IMR-90 (cell line): ENCODE results near the gene AKAP6. TPM values are rescaled to one million over a fixed set of nuclear protein-coding genes. Genes with fewer than 3 reads are reported as not detected.

ENCODE experiments used
- ATAC-seq: fragments of 200-7000 bp; cut with Tn5 transposase; 2 replicates; pipeline ENCODE4 v1.9.1; 2020; ENCODE audit warnings: low read depth, mild to moderate bottlenecking, moderate library complexity
- BruUV-seq: library from RNA; stranded (reverse); fragments of 400-500 nt; replicated peaks from 2 replicates; lab custom pipeline; 2021; lab: Mats Ljungman, UMichigan
- CTCF ChIA-PET: fragments of 300-600 bp; formaldehyde crosslinking; extraction: SDS; loops from one replicate; lab custom pipeline; 2021; ENCODE audit warnings: antibody characterized with exemption; lab: Yijun Ruan, JAX
- POLR2A ChIA-PET: fragments of 300-600 bp; sonication (Branson Sonifier 250); formaldehyde crosslinking; loops from one replicate; lab custom pipeline; 2022; ENCODE audit warnings: antibody characterized with exemption; ENCODE audit not compliant: unreplicated experiment; lab: Charles Lee
- DNase-seq: peaks from one replicate; pipeline ENCODE4 v3.0.0; 2013
- H2AFZ ChIP-seq: replicated peaks from 2 replicates; pipeline ENCODE3; 2013; ENCODE audit warnings: low read length, mild to moderate bottlenecking; ENCODE audit not compliant: poor library complexity
- H2AK5ac ChIP-seq: 2 replicates; pipeline ENCODE4 v1.6.1; 2013; ENCODE audit warnings: low read depth, low read length, inconsistent platforms
- H2AK9ac ChIP-seq: replicated peaks from 2 replicates; pipeline ENCODE3; 2013; ENCODE audit warnings: mild to moderate bottlenecking, low read depth, low read length, moderate library complexity; ENCODE audit not compliant: poor library complexity
- H2BK120ac ChIP-seq: 2 replicates; pipeline ENCODE4 v1.6.1; 2013; ENCODE audit warnings: low read depth, low read length, inconsistent platforms
- H2BK15ac ChIP-seq: 3 replicates; pipeline ENCODE4 v1.6.1; 2013; ENCODE audit warnings: low read depth, low read length, inconsistent platforms
- H2BK20ac ChIP-seq: 2 replicates; pipeline ENCODE4 v1.6.1; 2013; ENCODE audit warnings: low read depth, mild to moderate bottlenecking, inconsistent platforms, low read length, moderate library complexity
- H2BK5ac ChIP-seq: 2 replicates; pipeline ENCODE4 v1.6.1; 2013; ENCODE audit warnings: mild to moderate bottlenecking, low read depth, low read length, inconsistent platforms; ENCODE audit not compliant: poor library complexity, severe bottlenecking
- H3K14ac ChIP-seq: replicated peaks from 2 replicates; pipeline ENCODE4 v1.6.1; 2013; ENCODE audit warnings: low read depth, low read length, inconsistent platforms
- H3K18ac ChIP-seq: 2 replicates; pipeline ENCODE4 v1.6.1; 2013; ENCODE audit warnings: low read depth, low read length, control low read depth
- H3K23ac ChIP-seq: 2 replicates; pipeline ENCODE4 v1.6.1; 2013; ENCODE audit warnings: low read depth, low read length, inconsistent platforms
- H3K27ac ChIP-seq: 2 replicates; pipeline ENCODE4 v1.5.1; 2013; ENCODE audit warnings: mild to moderate bottlenecking, control low read depth, low read length; ENCODE audit not compliant: insufficient read depth
- H3K27me3 ChIP-seq: 2 replicates; pipeline ENCODE4 v1.6.1; 2013; ENCODE audit warnings: low read length; ENCODE audit not compliant: control insufficient read depth, insufficient read depth
- H3K36me3 ChIP-seq: 2 replicates; pipeline ENCODE4 v1.6.1; 2013; ENCODE audit warnings: low read length, mixed read lengths; ENCODE audit not compliant: control insufficient read depth, insufficient read depth
- H3K4ac ChIP-seq: 2 replicates; pipeline ENCODE4 v1.6.1; 2013; ENCODE audit warnings: low read depth, low read length, inconsistent platforms
- H3K4me1 ChIP-seq: 2 replicates; pipeline ENCODE4 v1.6.1; 2013; ENCODE audit warnings: low read length, mixed read lengths; ENCODE audit not compliant: control insufficient read depth, insufficient read depth
- H3K4me2 ChIP-seq: 2 replicates; pipeline ENCODE4 v1.6.1; 2013; ENCODE audit warnings: low read depth, mild to moderate bottlenecking, control low read depth, low read length, moderate library complexity
- H3K4me3 ChIP-seq: 2 replicates; pipeline ENCODE4 v1.5.1; 2013; ENCODE audit warnings: low read depth, mild to moderate bottlenecking, control low read depth, low read length, moderate library complexity; ENCODE audit not compliant: insufficient read depth
- H3K56ac ChIP-seq: 2 replicates; pipeline ENCODE4 v1.6.1; 2013; ENCODE audit warnings: low read length, inconsistent platforms; ENCODE audit not compliant: insufficient read depth; ENCODE audit errors: extremely low read depth
- H3K79me1 ChIP-seq, 2 experiments: 2 replicates each; pipeline ENCODE4 v1.6.1; 2013; ENCODE audit warnings: low read length in 2 of 2, inconsistent platforms in 1 of 2, low read depth in 1 of 2
- H3K9ac ChIP-seq: 2 replicates; pipeline ENCODE4 v1.6.1; 2013; ENCODE audit warnings: low read depth, low read length, control low read depth
- H3K9me1 ChIP-seq: 2 replicates; pipeline ENCODE4 v1.6.1; 2013; ENCODE audit warnings: low read length, inconsistent platforms; ENCODE audit not compliant: insufficient read depth
- H3K9me3 ChIP-seq: 2 replicates; pipeline ENCODE4 v1.6.1; 2013; ENCODE audit warnings: low read length; ENCODE audit not compliant: control insufficient read depth, insufficient read depth
- H4K20me1 ChIP-seq: 2 replicates; pipeline ENCODE4 v1.6.1; 2013; ENCODE audit warnings: low read length, inconsistent platforms; ENCODE audit not compliant: insufficient read depth
- H4K5ac ChIP-seq: 2 replicates; pipeline ENCODE4 v1.6.1; 2013; ENCODE audit warnings: mild to moderate bottlenecking, low read depth, low read length, control low read depth
- H4K8ac ChIP-seq, 2 experiments: 2 replicates each; pipeline ENCODE4 v1.6.1; 2013; ENCODE audit warnings: low read depth in 2 of 2, low read length in 2 of 2, control low read depth in 1 of 2, inconsistent platforms in 1 of 2
- H4K91ac ChIP-seq: 2 replicates; pipeline ENCODE4 v1.6.1; 2013; ENCODE audit warnings: low read depth, low read length, inconsistent platforms; ENCODE audit not compliant: insufficient read depth
- BHLHE40 ChIP-seq: fragments of 150-350 bp; IDR thresholded peaks from 2 replicates; pipeline ENCODE4 v1.6.1; 2016; ENCODE audit warnings: mild to moderate bottlenecking, low read depth, low read length
- CEBPB ChIP-seq: IDR thresholded peaks from 2 replicates; pipeline ENCODE4 v1.6.1; 2012; ENCODE audit warnings: low read depth, low read length, improper control_type of control experiment
- CHD1 ChIP-seq: IDR thresholded peaks from 2 replicates; pipeline ENCODE4 v1.6.1; 2012; ENCODE audit warnings: low read depth, low read length, improper control_type of control experiment
- CTCF ChIP-seq: conservative IDR thresholded peaks from 2 replicates; pipeline ENCODE4 v1.5.1; 2012; ENCODE audit warnings: mild to moderate bottlenecking, low read depth, low read length, improper control_type of control experiment
- ELK1 ChIP-seq: fragments of 150-350 bp; IDR thresholded peaks from 2 replicates; pipeline ENCODE4 v1.6.1; 2016; ENCODE audit warnings: low read depth, mild to moderate bottlenecking, low read length, moderate library complexity, borderline replicate concordance
- FOS ChIP-seq: fragments of 150-350 bp; IDR thresholded peaks from 2 replicates; pipeline ENCODE4 v1.6.1; 2016; ENCODE audit warnings: low read depth, low read length
- MAFK ChIP-seq: IDR thresholded peaks from 2 replicates; pipeline ENCODE4 v1.6.1; 2012; ENCODE audit warnings: low read depth, low read length, improper control_type of control experiment
- MAZ ChIP-seq: IDR thresholded peaks from 2 replicates; pipeline ENCODE4 v1.6.1; 2012; ENCODE audit warnings: low read depth, mild to moderate bottlenecking, low read length, improper control_type of control experiment, moderate library complexity, borderline replicate concordance
- MXI1 ChIP-seq: IDR thresholded peaks from 2 replicates; pipeline ENCODE4 v1.6.1; 2012; ENCODE audit warnings: low read depth, mild to moderate bottlenecking, low read length, moderate library complexity, borderline replicate concordance
- NFE2L2 ChIP-seq: fragments of 150-350 bp; IDR thresholded peaks from 2 replicates; pipeline ENCODE4 v1.6.1; 2016; ENCODE audit warnings: low read depth, mild to moderate bottlenecking, low read length
- POLR2A ChIP-seq: IDR thresholded peaks from 2 replicates; pipeline ENCODE4 v1.6.1; 2012; ENCODE audit warnings: mild to moderate bottlenecking, low read depth, low read length
- RAD21 ChIP-seq: IDR thresholded peaks from 2 replicates; pipeline ENCODE4 v1.6.1; 2012; ENCODE audit warnings: low read length, improper control_type of control experiment
- RCOR1 ChIP-seq: IDR thresholded peaks from 2 replicates; pipeline ENCODE4 v1.6.1; 2012; ENCODE audit warnings: mild to moderate bottlenecking, low read length, improper control_type of control experiment; ENCODE audit not compliant: insufficient replicate concordance
- RFX5 ChIP-seq: IDR thresholded peaks from 2 replicates; pipeline ENCODE4 v1.8.0; 2012; ENCODE audit warnings: low read depth, mild to moderate bottlenecking, low read length, moderate library complexity
- SMC3 ChIP-seq: fragments of 150-350 bp; IDR thresholded peaks from 2 replicates; pipeline ENCODE4 v1.6.1; 2016; ENCODE audit warnings: low read depth, mild to moderate bottlenecking, antibody characterized with exemption, low read length, moderate library complexity
- USF2 ChIP-seq: fragments of 150-350 bp; IDR thresholded peaks from 2 replicates; pipeline ENCODE4 v1.6.1; 2017; ENCODE audit warnings: mild to moderate bottlenecking, antibody characterized with exemption, low read length, low read depth
- WGBS, 2 experiments: methylation state at CpG; one replicate each; pipeline versions ENCODE4 v1.1.5 to v1.1.7; 2013; ENCODE audit warnings: missing lambda C conversion rate in 2 of 2; ENCODE audit not compliant: insufficient read length in 1 of 2; ENCODE audit errors: extremely low coverage in 2 of 2; 5-methylcytosine and 5-hydroxymethylcytosine counted together
- dilution Hi-C: fragments of 300-500 bp; cut with HindIII; formaldehyde crosslinking; loops from one replicate; pipeline ENCODE4 v1.14.3; 2018; ENCODE audit warnings: low sequenced_read_pairs; ENCODE audit not compliant: unreplicated experiment
- in situ Hi-C: fragments of 300-500 bp; cut with MboI; formaldehyde crosslinking; loops from 3 replicates; pipeline ENCODE4 v1.14.3; 2019; ENCODE audit warnings: low sequenced_read_pairs, inconsistent platforms, mixed read lengths
- intact Hi-C: fragments of 100-400 bp; cut with micrococcal nuclease; formaldehyde crosslinking; loops from 2 replicates; pipeline ENCODE4 v1.10.0; 2022
- polyA plus RNA-seq, 3 experiments: library from polyadenylated mRNA; depleted of rRNA; stranded (reverse); fragments of >200 nt; gene quantifications; 2 replicates each; pipeline ENCODE4 v1.2.3, GENCODE V29; 2012; ENCODE audit warnings: low replicate concordance in 1 of 3
- total RNA-seq: library from RNA; depleted of rRNA; stranded (reverse); fragments of >200 nt; gene quantifications from 2 replicates; pipeline ENCODE4 v1.2.3, GENCODE V29; 2012

The AKAP6 gene
- total and polyA plus RNA-seq, 2 of the 4 experiments (the other 2 are of a cell fraction): 0.22 to 1.6 TPM

- Histone ChIP-seq H4K20me1 (no peaks in the 10 kb centered on the region), H2BK5ac (no peak overlapping the region), H3K14ac (no peak overlapping the region), H4K91ac (no peak overlapping the region), H3K4ac (no peak overlapping the region), H3K9ac (no peak overlapping the region), H3K56ac (no peak overlapping the region), H3K18ac (no peak overlapping the region), H3K27ac (no peak overlapping the region), H2BK20ac (no peak overlapping the region), H3K4me2 (no peak overlapping the region), H3K9me1 (no peaks in the 10 kb centered on the region), H2AFZ (no peak overlapping the region), H3K4me1 (no peaks in the 10 kb centered on the region), H2AK5ac (no peak overlapping the region), H3K9me3 (no peaks in the 10 kb centered on the region), H4K8ac (no peak overlapping the region), H3K4me3 (no peak overlapping the region), H2BK15ac (no peak overlapping the region), H3K36me3 (no peaks in the 10 kb centered on the region), H4K5ac (no peak overlapping the region), H3K27me3 (no peaks in the 10 kb centered on the region), H2AK9ac (no peak overlapping the region), H3K23ac (no peak overlapping the region), H2BK120ac (no peak overlapping the region), H3K79me1 (no peaks in the 10 kb centered on the region)
- dilution Hi-C loops: no loop called here
- no peak for TF ChIP-seq POLR2A
- TF ChIP-seq CHD1: no peak
- TF ChIP-seq CEBPB: no peak
- no peak for TF ChIP-seq RFX5
- TF ChIP-seq CTCF: no peak
- no peak for TF ChIP-seq NFE2L2
- no peak for TF ChIP-seq FOS
- no peak for TF ChIP-seq MXI1
- no peak for TF ChIP-seq USF2
- TF ChIP-seq SMC3: no peak
- no peak for TF ChIP-seq RCOR1
- no peak for TF ChIP-seq RAD21
- TF ChIP-seq BHLHE40: no peak
- TF ChIP-seq MAZ: no peak
- no peak for TF ChIP-seq MAFK
- no peak for TF ChIP-seq ELK1
- no peak for ATAC-seq
- CTCF ChIA-PET: interaction anchor here (0.6 kb wide), 3 partner anchors 20 to 70 kb away, joined by 3 to 6 read pairs (median 5); no protein-coding TSS in a partner anchor
- intact Hi-C loops: no loop called here
- in situ Hi-C loops: no loop called here
- WGBS, 2 experiments: no CpG with 5 or more reads among the region's 1 CpG
- POLR2A ChIA-PET: no interaction called here
- no peak for DNase-seq
- no TSS peak for BruUV-seq
These were observed 450.7 kb downstream of the AKAP6 start for GRCh38 chr14:32779840-32780239.
